ENCODE results near the gene MAP10. TPM values are rescaled to one million over a fixed set of nuclear protein-coding genes. Genes with fewer than 3 reads are reported as not detected.

The MAP10 gene
- total RNA-seq, 1 experiment from 2014 or later, result 2.7 TPM

DNA sequence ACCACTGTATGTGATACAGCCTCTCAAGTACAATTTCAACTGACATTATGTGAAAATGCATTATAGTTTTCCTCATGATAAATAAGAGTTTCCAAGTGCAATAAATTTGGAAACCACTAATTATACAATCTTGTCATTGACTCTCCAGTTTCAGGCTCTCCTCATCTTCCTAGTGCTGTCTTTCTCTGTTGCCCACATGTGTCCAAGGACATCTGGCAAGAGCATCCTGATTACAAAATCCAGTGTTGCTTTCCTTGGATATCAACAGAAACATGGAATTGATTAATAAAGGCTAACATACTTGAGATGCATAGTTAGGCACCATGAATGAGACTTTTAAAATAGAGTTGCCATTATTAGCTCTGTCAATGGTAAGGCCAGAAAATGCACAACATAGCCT is 15.6 kb upstream of the MAP10 start:
- TF ChIP-seq IRF2 (CRISPR knock-in tag; IDR thresholded peaks at IDR 0.05; ENCODE audit: borderline replicate concordance, low read depth) (no peak), JUN (CRISPR knock-in tag; IDR thresholded peaks at IDR 0.05) (no peak), ZNF512 (CRISPR knock-in tag; IDR thresholded peaks at IDR 0.05; ENCODE audit: borderline replicate concordance) (no peak), ZNF232 (CRISPR knock-in tag; IDR thresholded peaks at IDR 0.05) (no peak), NFYB (CRISPR knock-in tag; conservative IDR thresholded peaks at IDR 0.05; ENCODE audit: low read depth) (no peak), MYBL2 (CRISPR knock-in tag; IDR thresholded peaks at IDR 0.05) (no peak), NFE2L1 (CRISPR knock-in tag; IDR thresholded peaks at IDR 0.05) (no peak), TEAD4 (CRISPR knock-in tag; IDR thresholded peaks at IDR 0.05) (no peak), ELF4 (CRISPR knock-in tag; IDR thresholded peaks at IDR 0.05; ENCODE audit: low read depth) (no peak), ZNF317 (CRISPR knock-in tag; IDR thresholded peaks at IDR 0.05; ENCODE audit: borderline replicate concordance, low read depth) (no peak), USF2 (CRISPR knock-in tag; IDR thresholded peaks at IDR 0.05) (no peak), NFATC4 (CRISPR knock-in tag; IDR thresholded peaks at IDR 0.05) (no peak), ATF6 (CRISPR knock-in tag; IDR thresholded peaks at IDR 0.05) (no peak)
- TF ChIP-seq, protein P1, sequence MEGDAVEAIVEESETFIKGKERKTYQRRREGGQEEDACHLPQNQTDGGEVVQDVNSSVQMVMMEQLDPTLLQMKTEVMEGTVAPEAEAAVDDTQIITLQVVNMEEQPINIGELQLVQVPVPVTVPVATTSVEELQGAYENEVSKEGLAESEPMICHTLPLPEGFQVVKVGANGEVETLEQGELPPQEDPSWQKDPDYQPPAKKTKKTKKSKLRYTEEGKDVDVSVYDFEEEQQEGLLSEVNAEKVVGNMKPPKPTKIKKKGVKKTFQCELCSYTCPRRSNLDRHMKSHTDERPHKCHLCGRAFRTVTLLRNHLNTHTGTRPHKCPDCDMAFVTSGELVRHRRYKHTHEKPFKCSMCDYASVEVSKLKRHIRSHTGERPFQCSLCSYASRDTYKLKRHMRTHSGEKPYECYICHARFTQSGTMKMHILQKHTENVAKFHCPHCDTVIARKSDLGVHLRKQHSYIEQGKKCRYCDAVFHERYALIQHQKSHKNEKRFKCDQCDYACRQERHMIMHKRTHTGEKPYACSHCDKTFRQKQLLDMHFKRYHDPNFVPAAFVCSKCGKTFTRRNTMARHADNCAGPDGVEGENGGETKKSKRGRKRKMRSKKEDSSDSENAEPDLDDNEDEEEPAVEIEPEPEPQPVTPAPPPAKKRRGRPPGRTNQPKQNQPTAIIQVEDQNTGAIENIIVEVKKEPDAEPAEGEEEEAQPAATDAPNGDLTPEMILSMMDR (IDR thresholded peaks at IDR 0.05), result no peak
- TF ChIP-seq, protein P2, sequence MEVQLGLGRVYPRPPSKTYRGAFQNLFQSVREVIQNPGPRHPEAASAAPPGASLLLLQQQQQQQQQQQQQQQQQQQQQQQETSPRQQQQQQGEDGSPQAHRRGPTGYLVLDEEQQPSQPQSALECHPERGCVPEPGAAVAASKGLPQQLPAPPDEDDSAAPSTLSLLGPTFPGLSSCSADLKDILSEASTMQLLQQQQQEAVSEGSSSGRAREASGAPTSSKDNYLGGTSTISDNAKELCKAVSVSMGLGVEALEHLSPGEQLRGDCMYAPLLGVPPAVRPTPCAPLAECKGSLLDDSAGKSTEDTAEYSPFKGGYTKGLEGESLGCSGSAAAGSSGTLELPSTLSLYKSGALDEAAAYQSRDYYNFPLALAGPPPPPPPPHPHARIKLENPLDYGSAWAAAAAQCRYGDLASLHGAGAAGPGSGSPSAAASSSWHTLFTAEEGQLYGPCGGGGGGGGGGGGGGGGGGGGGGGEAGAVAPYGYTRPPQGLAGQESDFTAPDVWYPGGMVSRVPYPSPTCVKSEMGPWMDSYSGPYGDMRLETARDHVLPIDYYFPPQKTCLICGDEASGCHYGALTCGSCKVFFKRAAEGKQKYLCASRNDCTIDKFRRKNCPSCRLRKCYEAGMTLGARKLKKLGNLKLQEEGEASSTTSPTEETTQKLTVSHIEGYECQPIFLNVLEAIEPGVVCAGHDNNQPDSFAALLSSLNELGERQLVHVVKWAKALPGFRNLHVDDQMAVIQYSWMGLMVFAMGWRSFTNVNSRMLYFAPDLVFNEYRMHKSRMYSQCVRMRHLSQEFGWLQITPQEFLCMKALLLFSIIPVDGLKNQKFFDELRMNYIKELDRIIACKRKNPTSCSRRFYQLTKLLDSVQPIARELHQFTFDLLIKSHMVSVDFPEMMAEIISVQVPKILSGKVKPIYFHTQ (CRISPR knock-in tag; IDR thresholded peaks at IDR 0.05), result no peak
- TF ChIP-seq, protein P3, sequence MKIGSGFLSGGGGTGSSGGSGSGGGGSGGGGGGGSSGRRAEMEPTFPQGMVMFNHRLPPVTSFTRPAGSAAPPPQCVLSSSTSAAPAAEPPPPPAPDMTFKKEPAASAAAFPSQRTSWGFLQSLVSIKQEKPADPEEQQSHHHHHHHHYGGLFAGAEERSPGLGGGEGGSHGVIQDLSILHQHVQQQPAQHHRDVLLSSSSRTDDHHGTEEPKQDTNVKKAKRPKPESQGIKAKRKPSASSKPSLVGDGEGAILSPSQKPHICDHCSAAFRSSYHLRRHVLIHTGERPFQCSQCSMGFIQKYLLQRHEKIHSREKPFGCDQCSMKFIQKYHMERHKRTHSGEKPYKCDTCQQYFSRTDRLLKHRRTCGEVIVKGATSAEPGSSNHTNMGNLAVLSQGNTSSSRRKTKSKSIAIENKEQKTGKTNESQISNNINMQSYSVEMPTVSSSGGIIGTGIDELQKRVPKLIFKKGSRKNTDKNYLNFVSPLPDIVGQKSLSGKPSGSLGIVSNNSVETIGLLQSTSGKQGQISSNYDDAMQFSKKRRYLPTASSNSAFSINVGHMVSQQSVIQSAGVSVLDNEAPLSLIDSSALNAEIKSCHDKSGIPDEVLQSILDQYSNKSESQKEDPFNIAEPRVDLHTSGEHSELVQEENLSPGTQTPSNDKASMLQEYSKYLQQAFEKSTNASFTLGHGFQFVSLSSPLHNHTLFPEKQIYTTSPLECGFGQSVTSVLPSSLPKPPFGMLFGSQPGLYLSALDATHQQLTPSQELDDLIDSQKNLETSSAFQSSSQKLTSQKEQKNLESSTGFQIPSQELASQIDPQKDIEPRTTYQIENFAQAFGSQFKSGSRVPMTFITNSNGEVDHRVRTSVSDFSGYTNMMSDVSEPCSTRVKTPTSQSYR (CRISPR knock-in tag; IDR thresholded peaks at IDR 0.05), result no peak
- TF ChIP-seq, protein P4, sequence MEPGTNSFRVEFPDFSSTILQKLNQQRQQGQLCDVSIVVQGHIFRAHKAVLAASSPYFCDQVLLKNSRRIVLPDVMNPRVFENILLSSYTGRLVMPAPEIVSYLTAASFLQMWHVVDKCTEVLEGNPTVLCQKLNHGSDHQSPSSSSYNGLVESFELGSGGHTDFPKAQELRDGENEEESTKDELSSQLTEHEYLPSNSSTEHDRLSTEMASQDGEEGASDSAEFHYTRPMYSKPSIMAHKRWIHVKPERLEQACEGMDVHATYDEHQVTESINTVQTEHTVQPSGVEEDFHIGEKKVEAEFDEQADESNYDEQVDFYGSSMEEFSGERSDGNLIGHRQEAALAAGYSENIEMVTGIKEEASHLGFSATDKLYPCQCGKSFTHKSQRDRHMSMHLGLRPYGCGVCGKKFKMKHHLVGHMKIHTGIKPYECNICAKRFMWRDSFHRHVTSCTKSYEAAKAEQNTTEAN (CRISPR knock-in tag; IDR thresholded peaks at IDR 0.05), result no peak
- no peak for ATAC-seq
- Mint-ChIP-seq H3K27me3 (ENCODE audit: low read depth) (peaks cover 7% of the 10 kb centered on the region; the same call in 1 of the 2 replicates), H3K4me3 (no peak overlapping the region; the same call in 1 of the 2 replicates), H3K4me1 (peaks cover 8% of the 10 kb centered on the region), H3K27ac (no peak overlapping the region), H3K9me3 (no peaks in the 10 kb centered on the region), H3K36me3 (no peaks in the 10 kb centered on the region)
- ChIA-PET CTCF (interaction anchor here (0.6 kb wide), 1 partner anchor 47 kb away, joined by 3 read pairs; no protein-coding TSS in a partner anchor), POLR2A (interaction anchor here (0.6 kb wide), 1 partner anchor 199 kb away, joined by 3 read pairs; no protein-coding TSS in a partner anchor)
- DNase-seq (ENCODE audit: low spot score), result no peak

All from WTC11 (cell line).